Lower leg skin (tissue), 3 donors: Measurements from ENCODE around the gene MGAT4A.

Experiments
- CTCF ChIP-seq, 3 donors: fragments of 450-650 bp; IDR thresholded peaks; one replicate each; pipeline ENCODE4 v1.5.1; 2016; ENCODE audit warnings: antibody characterized with exemption in 3 of 3, mild to moderate bottlenecking in 3 of 3, moderate library complexity in 2 of 3
- POLR2A ChIP-seq, 2 donors: fragments of 450-650 bp; IDR thresholded peaks; one replicate each; pipeline ENCODE4 v1.6.1; 2016 to 2017; ENCODE audit warnings: antibody characterized with exemption in 2 of 2, mild to moderate bottlenecking in 1 of 2, moderate library complexity in 1 of 2

GRCh38 chr2:98583816-98584618, 146.9 kb downstream of the MGAT4A start:
- TF ChIP-seq CTCF (IDR thresholded peaks at IDR 0.05) = no peak
- TF ChIP-seq POLR2A (IDR thresholded peaks at IDR 0.05) = no peak
